Stimulated activated CD8-positive, alpha-beta memory T cell treated with anti-CD3 and anti-CD28 coated beads, Interleukin-15, amount 100 ng/mL, for 1 hour (primary cell): ENCODE measurements around the gene TRMT10A.
"Not testable (repeated sequence)": the region's sequence is repeated elsewhere in the genome, so short reads cannot be mapped to it uniquely, and the experiment has no call there.

Source experiments
- DNase-seq: peaks from one replicate; pipeline ENCODE4 v3.0.0-alpha.2; 2020; ENCODE audit warnings: low read depth

TRMT10A gene

GRCh38 chr4:99540277-99540939 is 23.4 kb downstream of the TRMT10A start:
- no peak for DNase-seq

- no peak for DNase-seq
Observed at GRCh38 chr4:99537674-99538073, 26.2 kb downstream of the TRMT10A start.

- no peak for DNase-seq
Observed at GRCh38 chr4:99536848-99537247, 27.0 kb downstream of the TRMT10A start.

- no peak for DNase-seq
Observed at GRCh38 chr4:99536271-99536670, 27.6 kb downstream of the TRMT10A start.

GRCh38 chr4:99534699-99535098 is 29.1 kb downstream of the TRMT10A start:
- DNase-seq = not testable (repeated sequence)

- DNase-seq = no peak
Observed at GRCh38 chr4:99529956-99530355, 33.9 kb downstream of the TRMT10A start.

- no peak for DNase-seq
Observed at GRCh38 chr4:99529228-99529627, 34.6 kb downstream of the TRMT10A start.

- no peak for DNase-seq
Observed at GRCh38 chr4:99518601-99519295, 45.1 kb downstream of the TRMT10A start.

GRCh38 chr4:99510721-99511120 is 53.1 kb downstream of the TRMT10A start, which contains the start of gene C4orf17:
Gene C4orf17, plus strand, starts transcription at chr4:99511021. Its CDS starts 2,061 bp downstream, at chr4:99513082.
- no peak for DNase-seq

- no peak for DNase-seq
Observed at GRCh38 chr4:99507762-99508161, 56.1 kb downstream of the TRMT10A start.

GRCh38 chr4:99507349-99507748 is 56.5 kb downstream of the TRMT10A start:
- DNase-seq = no peak

GRCh38 chr4:99506781-99507180 is 57.1 kb downstream of the TRMT10A start:
- no peak for DNase-seq

GRCh38 chr4:99504804-99505502 is 58.9 kb downstream of the TRMT10A start:
- DNase-seq = no peak
